Activated T-cell treated with anti-CD3 and anti-CD28 coated beads, Interleukin-2, amount 50 U/mL, for 24 hours (primary cell): ENCODE measurements around the gene TRIM46.

ENCODE experiments used
- DNase-seq: peaks from one replicate; pipeline ENCODE4 v3.0.0-alpha.2; 2020
- H3K27ac Mint-ChIP-seq: 2 replicates; pipeline ENCODE4 v1.8.0; 2020; ENCODE audit warnings: mild to moderate bottlenecking, mixed read lengths
- H3K27me3 Mint-ChIP-seq: 2 replicates; pipeline ENCODE4 v1.8.0; 2020; ENCODE audit warnings: mixed read lengths
- H3K36me3 Mint-ChIP-seq: 2 replicates; pipeline ENCODE4 v1.8.0; 2020; ENCODE audit warnings: low read depth, mixed read lengths
- H3K4me1 Mint-ChIP-seq: 2 replicates; pipeline ENCODE4 v1.8.0; 2020; ENCODE audit warnings: low read depth, mixed read lengths
- H3K4me3 Mint-ChIP-seq: 2 replicates; pipeline ENCODE4 v1.8.0; 2020; ENCODE audit warnings: mild to moderate bottlenecking, moderate library complexity, mixed read lengths
- H3K9me3 Mint-ChIP-seq: 2 replicates; pipeline ENCODE4 v1.8.0; 2020; ENCODE audit warnings: mixed read lengths

TRIM46 gene

DNA sequence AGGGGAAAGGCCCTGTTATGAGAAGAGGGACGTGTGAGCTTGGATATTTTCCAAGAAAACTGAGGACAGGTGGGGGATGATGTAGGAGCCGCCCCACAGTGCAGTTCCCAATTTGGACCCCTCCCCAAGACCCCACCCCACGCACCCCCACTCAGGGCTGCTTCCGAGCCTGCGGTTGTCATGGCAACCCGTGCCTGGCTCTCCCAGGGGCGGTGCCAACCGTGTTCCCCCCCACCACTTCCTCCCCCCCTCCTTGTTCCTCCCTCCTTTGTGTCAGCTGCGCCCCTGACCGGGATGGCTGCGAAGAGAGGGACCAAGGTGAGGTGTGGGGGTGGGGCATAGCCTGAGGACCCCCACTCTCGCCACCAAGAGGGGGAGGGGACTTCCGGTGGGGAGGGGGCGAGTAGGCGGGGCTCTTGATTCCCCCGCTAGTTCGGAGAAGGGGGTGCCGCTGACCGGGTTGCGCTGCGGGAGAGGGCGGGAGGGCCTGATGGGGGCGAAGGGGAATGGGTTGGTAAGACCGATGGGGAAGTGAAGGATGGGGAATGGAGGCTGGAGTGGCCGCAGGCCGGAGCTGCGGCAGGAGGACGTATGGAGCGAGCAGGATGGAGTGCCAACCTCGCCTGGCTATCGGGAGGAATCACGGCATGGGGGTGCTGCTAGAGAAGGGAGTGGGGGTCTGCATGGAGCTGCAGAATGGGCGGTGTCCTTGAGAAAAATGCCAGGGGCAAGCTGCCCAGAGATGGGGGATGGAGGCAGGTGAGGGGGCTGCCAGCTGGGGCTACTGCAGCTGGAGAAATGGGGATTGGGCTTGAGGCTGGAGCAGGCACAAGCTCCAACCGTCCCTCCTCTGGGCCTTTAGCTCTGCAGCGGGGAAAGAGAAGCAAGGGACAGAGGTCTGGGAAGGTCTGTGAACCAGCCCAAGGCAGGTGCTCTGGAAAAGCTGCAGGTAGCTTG, 953 bp downstream of the TRIM46 start:
- H3K9me3 Mint-ChIP-seq = no peaks in the 10 kb centered on the region
- H3K27me3 Mint-ChIP-seq = no peaks in the 10 kb centered on the region
- peak; percentile 71 for DNase-seq
- H3K4me1 Mint-ChIP-seq = peaks cover 54% of the 10 kb centered on the region
- H3K36me3 Mint-ChIP-seq = peaks cover 63% of the 10 kb centered on the region
- peak overlapping the region; percentile 97 for H3K27ac Mint-ChIP-seq
- peak overlapping the region; percentile 91 for H3K4me3 Mint-ChIP-seq

DNA sequence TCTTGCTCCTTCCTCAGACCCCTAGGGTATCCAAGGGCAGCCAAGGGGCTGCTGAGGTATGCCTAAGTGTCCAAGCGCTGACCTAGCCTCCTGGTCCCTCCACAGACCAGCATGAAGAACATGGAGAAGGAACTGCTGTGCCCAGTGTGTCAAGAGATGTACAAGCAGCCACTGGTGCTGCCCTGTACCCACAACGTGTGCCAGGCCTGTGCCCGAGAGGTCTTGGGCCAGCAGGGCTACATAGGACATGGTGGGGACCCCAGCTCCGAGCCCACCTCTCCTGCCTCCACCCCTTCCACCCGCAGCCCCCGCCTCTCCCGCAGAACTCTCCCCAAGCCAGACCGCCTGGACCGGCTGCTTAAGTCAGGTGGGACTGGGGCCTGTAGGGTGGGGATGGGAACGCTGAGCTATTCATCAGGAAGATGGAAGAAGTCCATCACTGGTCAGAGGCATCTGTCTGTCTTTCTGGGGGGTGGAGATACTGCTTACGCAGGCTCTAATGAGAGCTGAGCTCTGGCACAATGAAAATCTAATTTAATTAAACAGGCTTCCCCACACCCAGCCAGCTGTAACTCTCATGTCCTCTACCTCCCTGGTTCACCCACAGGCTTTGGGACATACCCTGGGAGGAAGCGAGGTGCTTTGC, 1.8 kb downstream of the TRIM46 start:
- Mint-ChIP-seq H3K4me3 (peak overlapping the region; percentile 91), H3K36me3 (peaks cover 63% of the 10 kb centered on the region), H3K27me3 (no peaks in the 10 kb centered on the region), H3K9me3 (no peaks in the 10 kb centered on the region), H3K4me1 (peaks cover 51% of the 10 kb centered on the region), H3K27ac (peak overlapping the region; percentile 72)
- DNase-seq = peak; percentile 35

DNA sequence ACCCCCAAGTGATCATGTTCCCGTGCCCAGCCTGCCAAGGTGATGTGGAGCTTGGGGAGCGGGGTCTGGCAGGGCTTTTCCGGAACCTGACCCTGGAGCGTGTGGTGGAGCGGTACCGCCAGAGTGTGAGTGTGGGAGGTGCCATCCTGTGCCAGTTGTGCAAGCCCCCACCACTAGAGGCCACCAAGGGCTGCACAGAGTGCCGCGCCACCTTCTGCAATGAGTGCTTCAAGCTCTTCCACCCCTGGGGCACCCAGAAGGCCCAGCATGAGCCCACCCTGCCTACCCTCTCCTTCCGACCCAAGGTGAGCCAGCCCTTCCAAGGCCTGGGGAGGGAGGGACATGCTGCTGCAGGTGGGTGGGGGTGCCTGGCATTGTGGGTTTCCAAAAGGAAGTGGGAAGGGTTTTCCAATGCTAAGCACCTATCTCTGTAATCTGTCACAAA, 2.3 kb downstream of the TRIM46 start:
- Mint-ChIP-seq H3K27me3 (no peaks in the 10 kb centered on the region), H3K27ac (peak overlapping the region; percentile 44), H3K9me3 (no peaks in the 10 kb centered on the region), H3K4me3 (no peak overlapping the region), H3K36me3 (peaks cover 60% of the 10 kb centered on the region), H3K4me1 (peaks cover 50% of the 10 kb centered on the region)
- peak; percentile 40 for DNase-seq

DNA sequence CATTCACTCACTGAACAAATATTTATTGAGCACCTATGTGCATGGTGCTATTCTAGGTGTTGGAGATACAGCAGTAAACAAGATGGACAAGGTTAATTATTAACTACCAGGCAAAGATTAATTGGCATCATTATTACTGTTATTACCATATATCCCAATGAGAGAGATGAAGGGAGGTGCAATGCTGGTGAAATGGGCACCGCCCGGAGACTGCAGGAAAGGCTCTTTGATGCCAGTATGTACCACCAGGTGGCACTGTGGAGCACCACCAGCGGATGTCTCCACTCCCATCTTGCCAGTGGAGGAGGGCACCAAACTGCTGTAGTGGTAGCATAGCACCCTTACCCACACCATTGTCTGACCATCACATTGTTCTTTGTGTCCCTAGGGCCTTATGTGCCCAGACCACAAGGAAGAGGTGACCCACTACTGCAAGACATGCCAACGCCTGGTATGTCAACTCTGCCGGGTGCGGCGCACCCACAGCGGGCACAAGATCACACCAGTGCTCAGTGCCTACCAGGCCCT, 3.0 kb downstream of the TRIM46 start:
- H3K36me3 Mint-ChIP-seq = peaks cover 58% of the 10 kb centered on the region
- peak; percentile 89 for DNase-seq
- peak overlapping the region; percentile 3 for H3K27ac Mint-ChIP-seq
- H3K27me3 Mint-ChIP-seq = no peaks in the 10 kb centered on the region
- peaks cover 45% of the 10 kb centered on the region for H3K4me1 Mint-ChIP-seq
- no peak overlapping the region for H3K4me3 Mint-ChIP-seq
- no peaks in the 10 kb centered on the region for H3K9me3 Mint-ChIP-seq

DNA sequence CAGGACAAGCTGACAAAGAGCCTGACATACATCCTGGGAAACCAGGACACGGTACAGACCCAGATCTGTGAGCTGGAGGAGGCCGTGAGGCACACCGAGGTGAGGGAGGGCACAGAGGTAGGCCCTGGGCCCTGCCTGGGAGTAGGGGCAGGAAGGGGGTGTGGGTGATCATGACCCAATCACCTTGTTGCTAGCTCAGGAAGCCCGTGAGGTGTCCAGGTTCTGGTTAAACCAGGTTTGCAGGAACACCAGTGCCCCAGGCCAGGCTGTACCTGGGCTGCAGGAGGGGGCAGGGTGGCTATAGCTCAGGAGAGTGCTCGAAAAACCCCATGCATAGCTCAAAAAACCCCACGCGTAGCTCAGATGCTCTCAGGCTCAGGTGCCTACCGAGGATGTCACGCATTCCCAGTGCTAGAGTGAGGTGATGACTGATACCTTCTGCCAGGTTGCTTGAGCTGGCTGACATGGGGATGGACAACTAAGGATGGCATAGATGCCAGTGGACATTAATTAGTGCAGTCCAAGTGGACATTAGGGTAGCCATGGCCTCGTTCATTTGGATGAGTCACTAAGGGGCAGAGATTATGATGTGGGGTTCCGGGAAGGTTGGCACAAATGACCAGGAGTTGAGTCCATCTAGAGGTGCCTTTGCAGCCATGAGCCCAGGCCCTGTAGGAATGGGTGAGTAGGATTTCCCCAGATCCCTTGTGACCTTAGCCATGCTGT, 3.7 kb downstream of the TRIM46 start:
- Mint-ChIP-seq H3K27me3 (no peaks in the 10 kb centered on the region), H3K4me1 (peaks cover 37% of the 10 kb centered on the region), H3K9me3 (no peaks in the 10 kb centered on the region), H3K4me3 (no peak overlapping the region), H3K36me3 (peaks cover 56% of the 10 kb centered on the region), H3K27ac (no peak overlapping the region)
- DNase-seq = peak; percentile 26

DNA sequence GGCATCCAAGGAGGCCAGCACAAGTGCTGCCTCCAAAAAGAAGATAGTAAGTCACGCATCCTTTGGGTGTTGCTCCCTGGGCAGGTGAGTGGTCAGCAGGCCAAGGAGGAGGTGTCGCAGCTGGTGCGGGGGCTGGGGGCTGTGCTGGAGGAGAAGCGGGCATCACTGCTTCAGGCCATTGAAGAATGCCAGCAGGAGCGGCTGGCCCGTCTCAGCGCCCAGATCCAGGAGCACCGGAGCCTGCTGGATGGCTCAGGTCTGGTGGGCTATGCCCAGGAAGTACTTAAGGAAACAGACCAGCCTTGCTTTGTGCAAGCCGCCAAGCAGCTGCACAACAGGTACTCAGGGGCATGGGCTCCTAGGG, 4.3 kb downstream of the TRIM46 start:
- Mint-ChIP-seq H3K4me1 (peaks cover 36% of the 10 kb centered on the region), H3K27me3 (no peaks in the 10 kb centered on the region), H3K27ac (no peak overlapping the region), H3K9me3 (no peaks in the 10 kb centered on the region), H3K36me3 (peaks cover 52% of the 10 kb centered on the region), H3K4me3 (no peak overlapping the region)
- DNase-seq = peak; percentile 17

DNA sequence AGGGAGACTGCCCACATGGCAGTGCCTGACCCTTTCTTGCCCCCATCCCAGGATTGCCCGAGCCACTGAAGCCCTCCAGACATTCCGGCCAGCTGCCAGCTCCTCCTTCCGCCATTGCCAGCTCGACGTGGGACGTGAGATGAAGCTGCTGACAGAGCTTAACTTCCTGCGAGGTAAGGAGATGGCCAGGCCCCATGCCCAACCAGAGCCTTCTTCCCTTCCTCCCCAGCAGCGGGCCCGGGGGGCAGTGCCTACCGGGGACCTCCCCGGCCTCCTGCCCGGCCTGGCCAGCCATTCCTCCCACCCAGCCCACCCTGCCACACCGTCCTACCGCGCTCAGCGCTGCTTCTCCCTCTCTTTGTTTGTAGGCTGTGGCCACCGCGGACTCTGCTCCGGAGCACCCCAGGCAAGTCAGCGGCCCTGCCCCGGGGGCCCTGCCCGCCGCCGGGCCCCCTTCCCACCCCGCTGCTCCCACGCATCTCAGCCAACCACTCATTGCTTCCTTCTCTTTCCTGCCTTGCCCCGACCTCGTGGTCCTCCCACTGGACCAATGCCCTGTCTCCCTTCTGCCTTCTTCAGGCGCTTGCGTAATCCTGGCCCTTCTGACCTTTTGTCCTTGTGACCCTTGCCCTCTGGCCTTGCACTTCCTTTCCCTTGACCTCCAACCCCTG, 4.9 kb downstream of the TRIM46 start:
- Mint-ChIP-seq H3K36me3 (peaks cover 53% of the 10 kb centered on the region), H3K9me3 (no peaks in the 10 kb centered on the region), H3K4me1 (peaks cover 31% of the 10 kb centered on the region), H3K27ac (no peak overlapping the region), H3K27me3 (no peaks in the 10 kb centered on the region), H3K4me3 (no peak overlapping the region)
- DNase-seq = peak; percentile 12

DNA sequence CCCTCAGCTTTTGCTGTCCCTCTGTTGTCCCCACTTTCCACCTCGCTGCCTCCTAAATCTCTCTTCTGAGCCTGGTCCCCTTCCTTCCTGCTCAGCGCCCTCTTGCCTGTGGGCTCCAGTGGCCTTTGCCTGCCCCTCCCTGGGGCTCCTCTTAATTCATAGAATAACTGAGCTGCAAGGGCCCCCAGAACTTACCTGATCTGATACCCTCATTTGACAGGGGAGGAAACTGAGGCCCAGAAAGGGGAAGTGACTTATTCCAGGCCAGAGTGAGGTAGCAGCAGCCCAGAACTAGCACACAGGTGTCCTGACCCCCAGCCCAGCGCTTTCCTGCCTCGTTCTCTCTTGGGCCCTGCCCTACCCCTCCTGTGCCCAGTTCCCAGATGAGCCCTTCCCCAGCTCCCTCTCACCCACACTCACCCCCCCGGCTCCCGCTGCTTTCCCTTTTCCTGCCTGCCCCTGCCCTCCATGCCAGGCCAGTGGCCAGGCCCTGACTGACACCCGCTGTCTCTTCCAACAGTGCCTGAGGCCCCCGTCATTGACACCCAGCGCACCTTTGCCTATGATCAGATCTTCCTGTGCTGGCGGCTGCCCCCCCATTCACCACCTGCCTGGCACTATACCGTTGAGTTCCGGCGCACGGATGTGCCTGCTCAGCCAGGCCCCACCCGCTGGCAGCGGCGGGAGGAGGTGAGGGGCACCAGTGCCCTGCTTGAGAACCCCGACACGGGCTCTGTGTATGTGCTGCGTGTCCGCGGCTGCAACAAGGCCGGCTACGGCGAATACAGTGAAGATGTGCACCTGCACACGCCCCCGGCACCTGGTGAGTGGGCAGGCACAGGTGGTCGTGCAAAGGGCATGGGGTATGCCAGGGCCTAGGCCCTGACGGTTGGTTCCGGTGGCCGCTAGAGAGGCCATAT, 5.7 kb downstream of the TRIM46 start:
- H3K27ac Mint-ChIP-seq = no peak overlapping the region
- peaks cover 24% of the 10 kb centered on the region for H3K4me1 Mint-ChIP-seq
- H3K36me3 Mint-ChIP-seq = peaks cover 53% of the 10 kb centered on the region
- no peaks in the 10 kb centered on the region for H3K27me3 Mint-ChIP-seq
- H3K9me3 Mint-ChIP-seq = no peaks in the 10 kb centered on the region
- peak; percentile 16 for DNase-seq
- H3K4me3 Mint-ChIP-seq = no peak overlapping the region

DNA sequence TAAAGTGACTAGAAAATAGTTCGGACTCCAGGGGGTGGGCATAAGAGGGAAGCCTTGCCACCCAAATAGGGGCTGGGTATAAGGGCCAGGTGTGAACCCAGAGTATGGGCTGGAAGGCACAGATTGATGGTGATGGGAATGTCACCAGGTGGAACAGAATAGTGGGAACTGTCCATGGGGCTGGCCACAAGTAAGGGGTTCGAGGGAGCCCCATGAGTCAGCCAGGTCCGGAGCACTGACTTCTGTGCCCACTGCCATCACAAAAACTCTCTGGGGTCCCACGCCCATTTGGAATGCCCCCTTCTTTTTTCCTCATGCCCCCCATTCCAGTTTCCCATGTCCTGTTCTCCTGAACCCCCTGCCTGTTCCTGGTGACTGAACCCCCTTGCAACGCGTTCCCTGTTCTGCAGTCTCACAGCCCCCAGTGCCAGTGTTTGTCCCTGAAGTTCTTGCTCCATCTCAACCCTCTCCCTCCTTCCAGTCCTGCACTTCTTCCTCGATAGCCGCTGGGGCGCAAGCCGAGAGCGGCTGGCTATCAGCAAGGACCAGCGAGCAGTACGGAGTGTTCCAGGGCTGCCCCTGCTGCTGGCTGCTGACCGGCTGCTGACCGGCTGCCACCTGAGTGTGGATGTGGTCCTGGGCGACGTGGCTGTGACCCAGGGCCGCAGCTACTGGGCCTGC, 7.9 kb downstream of the TRIM46 start:
- Mint-ChIP-seq H3K4me1 (peaks cover 6% of the 10 kb centered on the region), H3K9me3 (no peaks in the 10 kb centered on the region), H3K27ac (no peak overlapping the region), H3K4me3 (no peak overlapping the region), H3K36me3 (peaks cover 52% of the 10 kb centered on the region), H3K27me3 (no peaks in the 10 kb centered on the region)
- no peak for DNase-seq

DNA sequence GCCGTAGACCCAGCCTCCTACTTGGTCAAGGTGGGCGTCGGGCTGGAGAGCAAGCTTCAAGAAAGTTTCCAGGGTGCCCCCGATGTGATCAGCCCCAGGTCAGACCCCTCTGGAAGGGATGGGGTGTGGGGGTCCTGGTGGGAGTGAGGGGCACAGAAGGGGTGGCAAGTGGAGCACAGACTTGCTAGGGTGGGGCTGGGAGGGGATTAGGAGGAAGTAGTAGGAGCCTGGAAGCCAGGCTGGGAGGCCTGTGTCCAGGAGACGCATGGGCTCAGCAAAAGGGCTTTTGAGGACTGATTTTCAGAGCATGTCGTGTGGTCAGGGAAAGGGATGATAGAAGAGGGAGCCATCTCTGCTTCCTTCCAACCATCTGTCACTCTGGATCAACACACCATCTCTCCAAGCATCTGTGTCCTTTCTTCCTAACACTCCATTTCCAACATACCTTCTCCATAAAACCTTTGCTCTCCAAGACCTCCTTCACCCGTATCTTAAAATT, 8.5 kb downstream of the TRIM46 start:
- DNase-seq = no peak
- Mint-ChIP-seq H3K9me3 (no peaks in the 10 kb centered on the region), H3K36me3 (peaks cover 46% of the 10 kb centered on the region), H3K4me3 (no peak overlapping the region), H3K27ac (no peak overlapping the region), H3K4me1 (peaks cover under 1% of the 10 kb centered on the region), H3K27me3 (no peaks in the 10 kb centered on the region)

DNA sequence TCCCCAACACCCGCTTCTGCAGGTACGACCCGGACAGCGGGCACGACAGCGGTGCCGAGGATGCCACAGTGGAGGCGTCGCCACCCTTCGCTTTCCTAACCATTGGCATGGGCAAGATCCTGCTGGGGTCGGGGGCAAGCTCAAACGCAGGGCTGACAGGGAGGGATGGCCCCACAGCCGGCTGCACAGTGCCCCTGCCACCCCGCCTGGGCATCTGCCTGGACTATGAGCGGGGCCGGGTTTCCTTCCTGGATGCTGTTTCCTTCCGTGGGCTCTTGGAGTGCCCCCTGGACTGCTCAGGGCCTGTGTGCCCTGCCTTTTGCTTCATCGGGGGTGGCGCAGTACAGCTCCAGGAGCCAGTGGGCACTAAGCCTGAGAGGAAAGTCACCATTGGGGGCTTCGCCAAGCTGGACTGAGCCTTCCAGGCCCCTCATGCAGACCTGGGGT, 10.1 kb downstream of the TRIM46 start:
- DNase-seq = no peak
- Mint-ChIP-seq H3K27me3 (no peaks in the 10 kb centered on the region), H3K36me3 (peaks cover 32% of the 10 kb centered on the region), H3K9me3 (no peaks in the 10 kb centered on the region), H3K4me3 (no peak overlapping the region), H3K27ac (no peak overlapping the region), H3K4me1 (peaks cover 4% of the 10 kb centered on the region)

DNA sequence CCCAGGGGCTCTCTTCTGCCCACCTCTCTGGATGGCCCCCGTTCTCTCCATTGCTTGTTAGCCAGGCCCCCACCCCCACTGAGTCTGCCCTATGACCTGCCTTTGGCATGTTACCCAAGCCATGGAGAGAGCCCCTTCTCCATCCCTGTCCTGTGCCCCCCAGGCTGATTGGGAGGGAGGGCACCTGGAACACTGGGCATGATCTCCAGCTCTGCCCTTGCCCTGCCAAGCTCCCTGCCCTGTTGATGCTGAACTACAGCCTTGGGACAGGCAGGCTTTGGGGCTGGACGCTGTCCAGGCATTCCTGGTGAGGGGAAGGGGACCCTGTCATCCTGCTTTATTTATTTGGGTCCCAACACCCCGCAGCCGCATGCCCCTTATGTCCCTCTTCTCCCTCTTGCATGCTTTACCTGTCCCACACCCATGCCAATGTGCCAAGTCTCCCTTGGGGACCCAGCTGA, 10.7 kb downstream of the TRIM46 start:
- H3K4me1 Mint-ChIP-seq = peaks cover 4% of the 10 kb centered on the region
- H3K36me3 Mint-ChIP-seq = peaks cover 26% of the 10 kb centered on the region
- no peaks in the 10 kb centered on the region for H3K27me3 Mint-ChIP-seq
- no peak for DNase-seq
- no peak overlapping the region for H3K27ac Mint-ChIP-seq
- H3K9me3 Mint-ChIP-seq = no peaks in the 10 kb centered on the region
- H3K4me3 Mint-ChIP-seq = no peak overlapping the region
